ENCODE data around the gene APBB1.

Gene APBB1

GRCh38 chr11:6417907-6418556, 862 bp downstream of the APBB1 start:
- in situ Hi-C loops (cut with MboI; ENCODE audit: low sequenced_read_pairs): no loop called here

GRCh38 chr11:6415797-6416196, 3.1 kb downstream of the APBB1 start:
- in situ Hi-C loops (cut with MboI; ENCODE audit: low sequenced_read_pairs): no loop called here

DNA sequence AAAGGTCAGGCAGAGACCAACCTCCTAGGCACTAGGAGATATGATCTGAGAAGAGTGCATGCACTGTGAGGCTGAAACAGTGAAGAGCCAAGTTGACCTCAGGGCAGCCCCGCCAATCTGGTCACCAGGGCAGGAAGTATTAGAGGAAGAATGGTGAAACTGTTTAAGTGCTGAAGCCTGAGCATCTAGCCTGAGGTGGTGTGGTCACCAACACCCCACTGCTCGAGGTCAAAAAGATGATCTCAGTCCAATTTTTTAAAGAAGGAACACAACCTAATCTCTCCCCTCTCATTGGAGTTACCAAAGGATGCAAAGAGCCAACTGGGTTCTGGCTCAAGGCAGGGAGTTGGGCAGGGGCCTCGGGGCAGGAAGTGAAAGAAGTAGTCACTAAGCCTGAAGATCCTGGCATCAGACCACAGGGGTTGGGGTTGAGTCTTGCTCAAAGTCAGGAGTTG, 4.0 kb downstream of the APBB1 start:
- in situ Hi-C loops (cut with MboI; ENCODE audit: low sequenced_read_pairs): no loop called here

DNA sequence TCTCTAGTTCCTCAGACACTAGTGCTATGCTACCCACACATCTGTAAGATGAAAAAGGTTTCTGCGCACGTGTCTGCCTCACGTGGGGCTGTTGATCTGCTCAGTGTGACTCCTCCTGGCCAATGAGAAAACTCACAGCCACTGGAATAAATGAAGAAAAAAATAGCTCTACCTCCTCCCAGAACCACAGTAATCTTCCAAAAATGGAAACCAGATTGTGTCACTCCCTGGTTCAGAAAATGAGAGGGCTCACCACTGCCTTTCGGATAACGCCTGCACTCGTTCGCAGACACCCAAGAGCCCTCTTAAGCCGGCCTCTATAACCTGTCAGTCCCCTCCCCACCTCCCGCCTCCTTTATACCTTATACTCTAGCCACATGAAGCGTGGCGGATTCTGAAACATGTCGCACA, 5.1 kb downstream of the APBB1 start:
- in situ Hi-C loops (cut with MboI; ENCODE audit: low sequenced_read_pairs): no loop called here

DNA sequence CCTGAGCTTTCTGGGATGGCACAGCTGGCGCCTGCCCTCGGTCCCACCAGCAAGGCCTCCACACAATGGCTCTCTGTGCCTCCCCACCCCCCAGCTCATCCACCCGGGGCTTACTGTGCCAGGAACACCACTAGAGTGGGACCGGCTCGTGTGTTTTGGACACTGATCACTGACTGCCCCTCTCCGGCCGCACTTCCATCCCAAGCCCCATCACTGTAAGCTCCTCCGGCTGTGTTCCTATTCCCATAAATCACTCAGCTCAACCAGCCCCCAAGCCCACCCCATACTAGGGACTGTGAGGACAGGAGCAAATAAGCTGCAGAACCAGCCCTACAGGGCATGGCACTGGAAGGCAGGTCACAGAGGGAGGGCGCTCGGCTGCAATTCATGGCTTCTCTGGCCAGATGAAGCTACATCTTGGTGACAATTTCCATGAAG, 7.3 kb downstream of the APBB1 start:
- in situ Hi-C loops (cut with MboI; ENCODE audit: low sequenced_read_pairs): no loop called here

- in situ Hi-C loops (cut with MboI; ENCODE audit: low sequenced_read_pairs): no loop called here
These were observed 8.0 kb downstream of the APBB1 start for GRCh38 chr11:6410695-6411430.

DNA sequence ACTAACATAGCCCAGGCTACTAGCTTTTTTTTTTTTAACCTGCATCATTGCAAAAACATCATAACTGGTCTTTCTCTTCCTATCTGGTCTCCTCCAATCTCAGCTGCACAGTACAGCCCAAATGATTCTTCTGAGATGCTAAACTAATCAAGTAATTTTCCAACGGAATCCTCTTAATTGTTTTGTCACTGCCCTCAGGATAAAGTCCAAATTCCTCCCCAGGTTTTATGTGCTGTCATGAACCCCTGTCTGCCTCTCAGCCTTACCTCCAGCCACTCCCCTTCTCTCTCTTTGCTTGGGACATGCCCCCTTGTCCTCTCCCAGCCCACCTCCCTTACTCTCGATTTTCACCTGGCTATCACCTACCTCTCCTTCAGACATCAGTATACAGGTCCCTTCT, 12.5 kb downstream of the APBB1 start:
- in situ Hi-C loops (cut with MboI; ENCODE audit: low sequenced_read_pairs): no loop called here

DNA sequence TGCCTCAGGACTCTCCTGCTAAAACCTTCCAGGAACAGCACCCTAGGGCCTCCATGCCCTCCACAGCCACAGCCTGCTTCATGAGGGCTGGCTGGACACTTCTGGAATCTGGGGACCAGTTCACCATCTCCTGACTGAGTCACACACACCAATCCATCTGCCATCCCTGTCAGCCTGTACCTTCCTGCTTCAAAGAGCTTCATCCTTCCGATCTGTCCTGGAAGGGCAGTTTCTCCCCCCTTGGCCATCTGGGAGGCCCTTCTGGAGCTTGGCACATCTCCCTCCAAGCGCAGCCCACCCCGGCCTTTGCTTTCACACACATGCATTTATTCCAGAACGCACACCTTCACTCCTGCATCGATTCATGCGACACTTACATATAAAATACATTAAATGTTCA, 13.0 kb downstream of the APBB1 start:
- in situ Hi-C loops (cut with MboI; ENCODE audit: low sequenced_read_pairs): no loop called here

- in situ Hi-C loops (cut with MboI; ENCODE audit: low sequenced_read_pairs): no loop called here
These were observed 13.7 kb downstream of the APBB1 start for GRCh38 chr11:6405052-6405667.

- in situ Hi-C loops (cut with MboI; ENCODE audit: low sequenced_read_pairs): no loop called here
These were observed 14.4 kb downstream of the APBB1 start for GRCh38 chr11:6404342-6405051.

DNA sequence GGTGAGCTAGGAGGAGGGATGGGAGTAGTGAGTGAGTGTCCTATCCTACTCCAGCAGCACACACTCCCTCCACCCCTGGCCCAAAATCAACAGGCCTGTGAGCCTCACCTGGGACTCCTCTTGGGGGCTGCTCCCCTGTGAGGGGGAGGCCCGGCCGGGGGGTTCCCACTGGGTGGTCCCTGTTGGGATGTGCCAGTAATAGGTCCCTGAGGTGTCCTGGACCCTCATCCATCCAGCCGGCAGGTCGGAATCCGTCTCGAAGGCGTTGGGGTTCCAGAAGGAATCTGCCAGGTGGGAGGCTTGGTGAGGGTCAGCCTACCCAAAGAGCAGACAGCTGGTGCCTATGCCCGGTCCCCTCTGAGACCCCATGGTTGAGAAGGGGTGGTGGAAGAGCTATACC, 15.4 kb downstream of the APBB1 start:
- in situ Hi-C loops (cut with MboI; ENCODE audit: low sequenced_read_pairs): no loop called here

DNA sequence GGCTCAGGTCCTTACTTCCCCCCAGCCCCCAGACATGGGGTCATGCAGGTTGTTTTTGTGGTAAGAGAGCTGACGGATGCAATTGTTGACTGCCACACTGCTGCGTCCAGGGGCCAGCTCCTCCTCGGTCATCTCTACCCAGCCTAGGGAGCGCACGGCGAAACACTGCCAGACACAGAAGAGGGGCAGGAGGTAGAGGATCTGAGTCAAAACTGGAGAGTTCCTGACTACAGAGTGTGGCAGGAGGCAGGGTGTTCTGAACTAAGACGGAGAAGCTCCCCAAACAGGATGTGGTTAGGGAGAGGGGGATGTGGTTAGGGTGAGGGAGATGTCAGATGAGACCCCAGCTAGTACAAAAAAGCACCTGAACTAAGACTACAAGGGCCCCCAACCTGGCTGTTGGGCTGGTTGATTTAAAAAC, 16.3 kb downstream of the APBB1 start:
- in situ Hi-C loops (cut with MboI; ENCODE audit: low sequenced_read_pairs): no loop called here

- in situ Hi-C loops (cut with MboI; ENCODE audit: low sequenced_read_pairs): no loop called here
These were observed 16.8 kb downstream of the APBB1 start for GRCh38 chr11:6402061-6402470.

DNA sequence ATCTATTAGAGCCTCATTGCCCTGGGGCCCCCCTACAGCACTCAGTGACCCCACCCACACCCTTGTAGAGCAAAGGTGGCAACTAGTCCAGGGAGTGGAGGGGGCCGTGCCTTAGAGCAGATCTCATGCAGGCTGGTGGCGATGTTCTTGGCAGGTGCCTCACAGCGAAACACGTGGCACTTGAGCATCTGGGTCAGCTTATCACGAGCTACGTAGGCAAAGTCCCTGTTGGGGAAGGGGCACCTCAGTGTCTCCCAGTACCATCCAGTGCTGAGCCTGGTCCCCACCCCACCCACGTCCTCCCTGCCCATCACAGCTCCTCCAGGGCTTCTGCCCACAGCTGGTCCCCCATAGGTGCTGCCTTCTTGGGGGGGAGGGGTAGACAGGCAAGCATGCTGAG, 17.4 kb downstream of the APBB1 start:
- in situ Hi-C loops (cut with MboI; ENCODE audit: low sequenced_read_pairs): no loop called here

GRCh38 chr11:6400431-6401345, 18.2 kb downstream of the APBB1 start:
- in situ Hi-C loops (cut with MboI; ENCODE audit: low sequenced_read_pairs): no loop called here

DNA sequence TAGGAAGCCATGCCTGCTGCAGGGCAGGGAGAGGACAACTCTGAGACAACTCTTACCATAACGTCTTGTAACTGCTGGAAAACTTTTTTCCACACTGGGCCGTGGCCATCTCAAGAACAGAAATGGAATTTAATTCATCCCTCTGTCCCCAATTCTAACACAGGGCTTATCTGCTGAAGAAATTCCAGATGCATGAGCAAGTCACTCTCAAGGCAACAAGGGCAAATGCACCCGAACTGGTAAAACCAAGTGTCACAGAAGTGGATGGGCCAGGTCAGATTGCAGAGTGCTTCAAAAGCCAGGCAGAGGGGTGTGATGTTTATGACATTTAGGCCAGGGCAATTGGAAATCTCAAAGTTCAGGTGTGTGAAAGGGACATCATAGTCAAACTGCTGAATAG, 21.3 kb downstream of the APBB1 start:
- in situ Hi-C loops (cut with MboI; ENCODE audit: low sequenced_read_pairs): no loop called here

DNA sequence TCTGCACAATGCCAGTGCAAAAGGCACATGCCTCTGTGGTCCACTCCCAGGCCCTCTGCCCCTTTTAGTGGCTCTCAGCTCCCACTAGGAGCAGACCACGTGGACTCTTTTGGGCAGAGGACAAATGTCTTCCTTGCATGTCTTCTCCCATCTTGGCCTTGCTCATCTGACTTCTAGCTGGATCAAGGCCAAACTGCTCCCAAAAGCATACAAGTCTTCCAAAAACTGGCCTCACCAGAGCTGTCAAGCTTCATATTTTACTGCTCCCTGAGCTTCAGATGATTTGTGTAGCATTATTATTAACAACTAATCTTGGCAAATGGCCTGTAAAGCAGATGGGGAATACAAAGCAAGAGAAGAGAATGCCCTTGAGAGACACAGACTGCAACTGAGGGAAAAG, 21.7 kb downstream of the APBB1 start:
- in situ Hi-C loops (cut with MboI; ENCODE audit: low sequenced_read_pairs): no loop called here

- in situ Hi-C loops (cut with MboI; ENCODE audit: low sequenced_read_pairs): no loop called here
These were observed 23.3 kb downstream of the APBB1 start for GRCh38 chr11:6395470-6396060.

DNA sequence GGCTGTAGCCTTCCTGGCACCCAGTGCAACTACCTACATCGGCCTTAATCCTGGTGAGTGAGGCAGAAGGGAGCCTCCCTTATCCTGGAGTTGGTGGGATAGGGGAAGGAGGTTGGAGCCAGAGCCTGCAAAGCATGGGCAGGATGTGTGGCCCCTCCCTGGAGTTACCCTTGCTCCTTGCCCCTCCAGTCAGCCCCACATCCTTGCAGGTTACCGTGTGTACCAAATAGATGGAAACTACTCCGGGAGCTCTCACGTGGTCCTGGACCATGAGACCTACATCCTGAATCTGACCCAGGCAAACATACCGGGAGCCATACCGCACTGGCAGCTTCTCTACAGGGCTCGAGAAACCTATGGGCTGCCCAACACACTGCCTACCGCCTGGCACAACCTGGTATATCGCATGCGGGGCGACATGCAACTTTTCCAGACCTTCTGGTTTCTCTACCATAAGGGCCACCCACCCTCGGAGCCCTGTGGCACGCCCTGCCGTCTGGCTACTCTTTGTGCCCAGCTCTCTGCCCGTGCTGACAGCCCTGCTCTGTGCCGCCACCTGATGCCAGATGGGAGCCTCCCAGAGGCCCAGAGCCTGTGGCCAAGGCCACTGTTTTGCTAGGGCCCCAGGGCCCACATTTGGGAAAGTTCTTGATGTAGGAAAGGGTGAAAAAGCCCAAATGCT, 24.8 kb downstream of the APBB1 start:
- in situ Hi-C loops (cut with MboI; ENCODE audit: low sequenced_read_pairs): no loop called here
